ENCODE measurements around the gene SPON1. TPM values are rescaled to one million over a fixed set of nuclear protein-coding genes. Genes with fewer than 3 reads are reported as not detected.
"Not testable (repeated sequence)": the region's sequence is repeated elsewhere in the genome, so short reads cannot be mapped to it uniquely, and the experiment has no call there.

The SPON1 gene
- total RNA-seq, 1 experiment from 2014 or later, result not detected

GRCh38 chr11:14114269-14114668 lies 151.7 kb downstream of the SPON1 start:
- DNase-seq (ENCODE audit: low read depth), result no peak

GRCh38 chr11:14114786-14115185 lies 152.3 kb downstream of the SPON1 start:
- DNase-seq (ENCODE audit: low read depth), result no peak

- DNase-seq (ENCODE audit: low read depth), result no peak
Observed at GRCh38 chr11:14117632-14118031, 155.1 kb downstream of the SPON1 start.

- no peak for DNase-seq (ENCODE audit: low read depth)
Observed at GRCh38 chr11:14118072-14118471, 155.5 kb downstream of the SPON1 start.

GRCh38 chr11:14119357-14119756 lies 156.8 kb downstream of the SPON1 start:
- peak; percentile 68 for DNase-seq (ENCODE audit: low read depth)

- DNase-seq (ENCODE audit: low read depth), result no peak
Observed at GRCh38 chr11:14124350-14124749, 161.8 kb downstream of the SPON1 start.

GRCh38 chr11:14124886-14125285 lies 162.4 kb downstream of the SPON1 start:
- DNase-seq (ENCODE audit: low read depth), result no peak

- peak; percentile 62 for DNase-seq (ENCODE audit: low read depth)
Observed at GRCh38 chr11:14125529-14125928, 163.0 kb downstream of the SPON1 start.

- no peak for DNase-seq (ENCODE audit: low read depth)
Observed at GRCh38 chr11:14127679-14128078, 165.2 kb downstream of the SPON1 start.

DNA sequence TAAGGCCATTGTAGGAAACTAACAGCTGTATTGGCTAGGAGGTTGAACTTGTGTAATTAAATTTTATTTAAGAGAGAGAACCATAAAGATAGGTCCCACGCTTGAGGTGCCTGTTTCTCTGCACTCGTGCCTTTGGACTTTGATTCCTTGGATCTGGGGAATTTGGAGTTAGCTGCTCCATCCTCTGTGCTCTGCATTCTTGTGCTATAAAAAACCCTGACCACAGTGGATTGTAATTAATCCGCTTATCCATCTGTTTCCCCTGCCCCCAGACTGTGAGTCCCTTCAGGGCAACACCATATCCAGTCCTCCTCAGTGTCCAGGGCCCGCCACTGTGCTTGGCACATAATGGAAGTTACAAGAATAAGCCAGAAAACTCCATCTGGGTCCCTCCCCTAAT lies 169.8 kb downstream of the SPON1 start:
- no peak for DNase-seq (ENCODE audit: low read depth)

DNA sequence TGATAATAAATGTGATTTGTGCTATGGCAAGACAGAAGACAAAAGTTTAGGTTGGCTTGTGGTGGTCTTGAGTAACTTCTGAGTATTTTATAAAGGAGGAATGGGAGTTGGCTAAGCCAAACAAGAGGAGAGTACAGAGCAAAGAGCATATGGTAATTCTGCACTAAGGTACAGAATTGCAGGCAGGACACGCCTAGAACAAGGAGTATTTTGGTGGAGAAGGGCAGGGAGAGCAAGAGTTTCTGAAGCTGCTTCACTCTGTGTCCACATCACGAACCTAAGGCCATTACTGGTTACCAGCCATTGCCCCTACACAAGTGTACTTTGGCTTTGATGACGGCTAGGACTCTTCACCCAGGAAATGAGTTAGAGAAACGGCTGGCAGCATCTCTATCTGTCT lies 170.9 kb downstream of the SPON1 start:
- no peak for DNase-seq (ENCODE audit: low read depth)

DNA sequence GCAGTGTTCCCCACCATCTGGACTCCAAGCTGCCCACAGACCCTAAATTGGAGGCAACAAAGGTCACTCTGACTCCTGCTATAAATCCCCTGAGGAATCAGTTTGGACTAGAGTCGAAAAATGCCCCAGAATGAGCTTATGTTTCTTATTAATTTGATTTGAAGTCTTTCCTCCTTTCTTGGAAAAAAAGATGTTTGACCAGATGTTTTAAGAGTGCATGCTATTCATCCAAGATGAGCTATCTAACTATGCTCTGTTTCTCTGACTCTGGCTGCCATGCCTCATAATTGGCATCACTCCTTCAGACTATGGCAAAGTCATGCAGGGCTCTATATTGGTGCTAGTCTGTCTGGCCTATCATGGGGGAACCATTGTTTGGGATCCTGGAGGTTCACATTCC lies 174.0 kb downstream of the SPON1 start:
- DNase-seq (ENCODE audit: low read depth), result no peak

GRCh38 chr11:14137284-14137683 lies 174.8 kb downstream of the SPON1 start:
- DNase-seq (ENCODE audit: low read depth), result no peak

GRCh38 chr11:14140991-14141390 lies 178.5 kb downstream of the SPON1 start:
- DNase-seq (ENCODE audit: low read depth), result no peak

GRCh38 chr11:14141676-14142075 lies 179.2 kb downstream of the SPON1 start:
- DNase-seq (ENCODE audit: low read depth), result no peak

GRCh38 chr11:14144934-14145333 lies 182.4 kb downstream of the SPON1 start:
- DNase-seq (ENCODE audit: low read depth), result no peak

- DNase-seq (ENCODE audit: low read depth), result peak; percentile 45
Observed at GRCh38 chr11:14148653-14149273, 186.2 kb downstream of the SPON1 start.

DNA sequence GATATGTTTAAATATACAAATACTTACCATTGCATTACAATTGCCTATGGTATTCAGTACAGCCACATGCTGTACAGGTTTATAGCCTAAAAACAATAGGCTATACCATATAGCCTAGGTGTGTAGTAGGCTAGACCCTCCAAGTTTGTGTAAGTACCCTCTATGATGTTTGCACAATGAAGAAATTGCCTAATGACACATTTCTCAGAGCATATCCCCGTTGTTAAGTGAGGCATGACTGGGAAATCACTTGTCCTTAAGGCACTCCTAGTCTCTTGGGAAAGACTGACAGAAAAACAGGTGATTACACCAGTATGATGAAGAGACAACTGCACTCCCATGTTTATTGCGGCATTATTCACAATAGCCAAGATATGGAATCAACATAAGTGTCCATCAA lies 187.2 kb downstream of the SPON1 start:
- no peak for DNase-seq (ENCODE audit: low read depth)

GRCh38 chr11:14150878-14151277 lies 188.4 kb downstream of the SPON1 start:
- no peak for DNase-seq (ENCODE audit: low read depth)

GRCh38 chr11:14154103-14154502 lies 191.6 kb downstream of the SPON1 start:
- not testable (repeated sequence) for DNase-seq (ENCODE audit: low read depth)

GRCh38 chr11:14158393-14158792 lies 195.9 kb downstream of the SPON1 start:
- no peak for DNase-seq (ENCODE audit: low read depth)

DNA sequence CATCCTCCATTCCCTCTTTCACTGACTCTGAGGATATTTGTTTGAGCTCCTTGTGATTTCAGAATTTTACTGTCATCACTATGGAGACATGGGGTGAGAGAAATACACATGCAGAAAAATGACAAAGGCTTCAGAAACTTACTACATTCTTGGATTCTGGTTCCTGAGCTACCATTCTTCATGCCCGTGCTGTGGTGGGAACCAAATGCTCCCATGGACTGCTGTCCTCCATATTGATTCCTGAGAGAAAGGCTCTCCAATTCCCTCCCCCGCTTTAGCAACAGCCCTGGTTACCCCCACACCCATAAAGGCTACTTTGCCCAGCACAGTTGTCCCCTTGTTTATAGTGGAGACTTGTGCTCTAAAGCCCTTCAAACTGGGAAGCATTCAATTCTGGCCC lies 201.1 kb downstream of the SPON1 start:
- DNase-seq (ENCODE audit: low read depth), result no peak

DNA sequence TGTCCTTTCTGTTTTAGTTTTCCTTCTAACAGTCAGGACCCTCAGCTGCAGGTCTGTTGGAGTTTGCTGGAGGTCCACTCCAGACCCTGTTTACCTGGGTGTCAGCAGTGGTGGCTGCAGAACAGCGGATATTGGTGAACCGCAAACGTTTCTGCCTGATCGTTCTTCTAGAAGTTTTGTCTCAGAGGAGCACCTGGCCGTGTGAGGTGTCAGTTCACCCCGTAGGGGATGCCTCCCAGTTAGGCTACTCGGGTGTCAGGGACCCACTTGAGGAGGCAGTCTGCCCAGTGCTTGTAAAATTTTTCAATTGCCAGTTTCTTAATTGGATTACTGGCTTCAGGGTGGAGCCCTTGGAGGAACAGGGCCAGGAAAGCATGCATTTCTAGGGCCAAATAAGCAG lies 211.2 kb downstream of the SPON1 start:
- DNase-seq (ENCODE audit: low read depth), result not testable (repeated sequence)

Measured in HT1080 (cell line).